PC-9 (cell line): ENCODE data around the gene LGI2. TPM values are rescaled to one million over a fixed set of nuclear protein-coding genes. Genes with fewer than 3 reads are reported as not detected.

Experiments used
- BruUV-seq: library from RNA; stranded (reverse); fragments of 400-500 nt; replicated peaks from 2 replicates; lab custom pipeline; 2021; lab: Mats Ljungman, UMichigan
- CTCF ChIA-PET: fragments of 300-600 bp; sonication (Branson Sonifier 250); formaldehyde crosslinking; loops from one replicate; lab custom pipeline; 2022; ENCODE audit warnings: antibody characterized with exemption; lab: Charles Lee
- POLR2A ChIA-PET: fragments of 300-600 bp; sonication (Branson Sonifier 250); formaldehyde crosslinking; loops from one replicate; lab custom pipeline; 2022; ENCODE audit warnings: antibody characterized with exemption; ENCODE audit not compliant: unreplicated experiment; lab: Charles Lee
- DNase-seq, 2 experiments: peaks; one replicate each; pipeline versions ENCODE4 v3.0.0 to v3.0.0-alpha.2; 2015 to 2022; ENCODE audit warnings: mixed read lengths in 1 of 2
- H2AFZ ChIP-seq: fragments of 200-600 bp; sonication (generic); 2 replicates; pipeline ENCODE4 v1.8.1; 2017; ENCODE audit warnings: antibody characterized with exemption
- H3F3A ChIP-seq: fragments of 200-600 bp; sonication (generic); 2 replicates; pipeline ENCODE4 v1.8.1; 2017; ENCODE audit warnings: antibody characterized with exemption, mild to moderate bottlenecking, low read depth; ENCODE audit not compliant: insufficient read depth
- H3K27ac ChIP-seq: fragments of 200-600 bp; sonication (generic); 2 replicates; pipeline ENCODE4 v1.6.1; 2016; ENCODE audit warnings: mixed run types
- H3K27me3 ChIP-seq: fragments of 200-600 bp; sonication (generic); 2 replicates; pipeline ENCODE4 v1.6.1; 2016; ENCODE audit warnings: low read depth, mixed run types; ENCODE audit not compliant: insufficient read depth
- H3K36me3 ChIP-seq: fragments of 200-600 bp; sonication (generic); 2 replicates; pipeline ENCODE4 v1.6.1; 2016; ENCODE audit warnings: low read depth, mixed run types
- H3K4me1 ChIP-seq: fragments of 200-600 bp; sonication (generic); replicated peaks from 2 replicates; pipeline ENCODE4 v1.6.1; 2016; ENCODE audit warnings: mixed run types; ENCODE audit not compliant: insufficient read depth
- H3K4me2 ChIP-seq: fragments of 200-600 bp; sonication (generic); 2 replicates; pipeline ENCODE4 v1.6.1; 2017; ENCODE audit warnings: mixed run types
- H3K4me3 ChIP-seq: fragments of 200-600 bp; sonication (generic); 2 replicates; pipeline ENCODE4 v1.6.1; 2016; ENCODE audit warnings: mixed run types
- H3K79me2 ChIP-seq: fragments of 200-600 bp; sonication (generic); 2 replicates; pipeline ENCODE4 v1.6.1; 2017; ENCODE audit warnings: low read depth, mixed run types
- H3K9me2 ChIP-seq: fragments of 200-600 bp; sonication (generic); 2 replicates; pipeline ENCODE4 v1.8.1; 2017; ENCODE audit warnings: mild to moderate bottlenecking; ENCODE audit not compliant: insufficient read depth
- H3K9me3 ChIP-seq: fragments of 200-600 bp; sonication (generic); 2 replicates; pipeline ENCODE4 v1.8.1; 2016; ENCODE audit warnings: low read depth; ENCODE audit not compliant: insufficient read depth
- H4K20me1 ChIP-seq: fragments of 200-600 bp; sonication (generic); 2 replicates; pipeline ENCODE4 v1.8.1; 2017; ENCODE audit not compliant: insufficient read depth
- CTCF ChIP-seq: fragments of 200-600 bp; sonication (generic); conservative IDR thresholded peaks from 2 replicates; pipeline ENCODE4 v1.6.1; 2017; ENCODE audit warnings: mixed run types, antibody characterized with exemption, mild to moderate bottlenecking, moderate library complexity
- EZH2 ChIP-seq: fragments of 200-600 bp; sonication (generic); IDR thresholded peaks from 2 replicates; pipeline ENCODE4 v1.8.0; 2017; ENCODE audit warnings: antibody characterized with exemption, low read depth
- intact Hi-C: fragments of 100-400 bp; cut with micrococcal nuclease; formaldehyde crosslinking; loops from one replicate; pipeline ENCODE4 v1.10.0; 2022; ENCODE audit not compliant: unreplicated experiment
- total RNA-seq: library from RNA; stranded (reverse); gene quantifications from 2 replicates; pipeline ENCODE4 v1.2.3, GENCODE V29; 2021

LGI2 gene
- total RNA-seq, 1 experiment from 2014 or later: not detected

- no TSS peak for BruUV-seq
- no peak overlapping the region for H3K4me3 ChIP-seq
- H4K20me1 ChIP-seq: no peaks in the 10 kb centered on the region
- H3K9me3 ChIP-seq: no peaks in the 10 kb centered on the region
- H3K9me2 ChIP-seq: no peaks in the 10 kb centered on the region
- no peaks in the 10 kb centered on the region for H3K79me2 ChIP-seq
- no peak overlapping the region for H3K27ac ChIP-seq
- intact Hi-C loops: loop anchor here (5.0 kb wide), 1 partner anchor 502 kb away; no protein-coding TSS in a partner anchor
- no peak for DNase-seq
- H3K36me3 ChIP-seq: no peaks in the 10 kb centered on the region
- no peaks in the 10 kb centered on the region for H3F3A ChIP-seq
- no peak overlapping the region for H3K4me2 ChIP-seq
- ChIA-PET POLR2A (no interaction called here), CTCF (no interaction called here)
- H2AFZ ChIP-seq: no peak overlapping the region
- TF ChIP-seq EZH2: no peak
- no peaks in the 10 kb centered on the region for H3K4me1 ChIP-seq
- H3K27me3 ChIP-seq: no peaks in the 10 kb centered on the region
Observed at GRCh38 chr4:24989327-24989726, 41.4 kb downstream of the LGI2 start.

- TF ChIP-seq CTCF (peak; percentile 64), EZH2 (no peak)
- H4K20me1 ChIP-seq: no peaks in the 10 kb centered on the region
- H3K4me3 ChIP-seq: no peak overlapping the region
- intact Hi-C loops: loop anchor here (5.0 kb wide), 1 partner anchor 501 kb away; no protein-coding TSS in a partner anchor
- H3K36me3 ChIP-seq: no peaks in the 10 kb centered on the region
- no peak overlapping the region for H3K27ac ChIP-seq
- H3K79me2 ChIP-seq: no peaks in the 10 kb centered on the region
- H2AFZ ChIP-seq: no peak overlapping the region
- H3K4me1 ChIP-seq: no peaks in the 10 kb centered on the region
- ChIA-PET POLR2A (no interaction called here), CTCF (interaction anchor here (0.6 to 0.7 kb wide), 2 partner anchors 74 to 566 kb away, joined by 3 to 13 read pairs; no protein-coding TSS in a partner anchor)
- peak in 1 of 2 experiments; percentile 11 for DNase-seq
- no peaks in the 10 kb centered on the region for H3K9me2 ChIP-seq
- H3K9me3 ChIP-seq: no peaks in the 10 kb centered on the region
- H3K27me3 ChIP-seq: no peaks in the 10 kb centered on the region
- H3F3A ChIP-seq: no peaks in the 10 kb centered on the region
- BruUV-seq: no TSS peak
- H3K4me2 ChIP-seq: no peak overlapping the region
Observed at GRCh38 chr4:24988776-24989175, 42.0 kb downstream of the LGI2 start.

GRCh38 chr4:24984602-24985532 is 45.9 kb downstream of the LGI2 start:
- no peaks in the 10 kb centered on the region for H3K9me3 ChIP-seq
- no peaks in the 10 kb centered on the region for H3K79me2 ChIP-seq
- H3K27me3 ChIP-seq: no peaks in the 10 kb centered on the region
- no peak overlapping the region for H3K4me2 ChIP-seq
- no peak for TF ChIP-seq CTCF
- TF ChIP-seq EZH2: no peak
- POLR2A ChIA-PET: no interaction called here
- no peaks in the 10 kb centered on the region for H3K9me2 ChIP-seq
- no peak overlapping the region for H3K27ac ChIP-seq
- CTCF ChIA-PET: no interaction called here
- no TSS peak for BruUV-seq
- H2AFZ ChIP-seq: no peak overlapping the region
- no peak overlapping the region for H3K4me3 ChIP-seq
- no peaks in the 10 kb centered on the region for H3F3A ChIP-seq
- DNase-seq: no peak
- H4K20me1 ChIP-seq: no peaks in the 10 kb centered on the region
- no peaks in the 10 kb centered on the region for H3K36me3 ChIP-seq
- intact Hi-C loops: loop anchor here (5.0 kb wide), 2 partner anchors 382 to 498 kb away; no protein-coding TSS in a partner anchor
- H3K4me1 ChIP-seq: no peaks in the 10 kb centered on the region; the same call in 1 of the 2 replicates
